Measurements from ENCODE around the gene CACNA2D3. TPM values are rescaled to one million over a fixed set of nuclear protein-coding genes. Genes with fewer than 3 reads are reported as not detected.

Gene CACNA2D3
- total RNA-seq, 2 donors from 2014 or later, result 1.1 to 5.9 TPM

DNA sequence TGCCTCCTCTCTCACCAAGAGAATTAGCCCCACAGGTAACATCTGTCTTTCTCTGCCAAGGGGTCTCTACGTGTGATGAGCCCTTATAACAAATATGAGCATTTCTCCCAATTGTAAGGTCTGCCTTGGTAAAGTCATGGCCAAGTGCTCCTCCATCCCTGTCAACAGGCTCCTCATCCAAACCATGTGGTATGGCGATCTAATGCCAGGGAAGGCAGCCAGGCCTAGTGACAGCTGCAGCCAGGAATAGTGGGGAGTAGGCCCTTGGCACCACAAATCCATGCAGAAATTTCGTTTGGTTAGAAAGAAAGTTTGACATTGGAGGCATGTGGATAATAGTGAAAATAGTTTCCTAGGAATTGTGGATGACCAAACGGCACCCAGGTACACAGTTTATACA, 810.3 kb downstream of the CACNA2D3 start:
- 72% methylated on average over 4 of the region's 4 CpGs for WGBS
- H3K27me3 ChIP-seq (replicated peaks; ENCODE audit: insufficient read depth), result no peaks in the 10 kb centered on the region
- no peaks in the 10 kb centered on the region for H3K9me3 ChIP-seq
- H3K27ac ChIP-seq, result no peak overlapping the region
- no peaks in the 10 kb centered on the region for H3K36me3 ChIP-seq
- DNase-seq (ENCODE audit: low spot score), result no peak
- intact Hi-C loops (cut with DNase I), result no loop called here
- H3K4me1 ChIP-seq (replicated peaks), result no peaks in the 10 kb centered on the region
- TF ChIP-seq POLR2A (IDR thresholded peaks at IDR 0.05) (no peak), POLR2AphosphoS5 (IDR thresholded peaks at IDR 0.05) (no peak), CTCF (IDR thresholded peaks at IDR 0.05) (no peak)
- no peak overlapping the region for H3K4me3 ChIP-seq

GRCh38 chr3:54935869-54936268, 813.5 kb downstream of the CACNA2D3 start:
- 87% methylated on average over 3 of the region's 3 CpGs for WGBS
- DNase-seq (ENCODE audit: low spot score), result no peak
- H3K27ac ChIP-seq, result no peak overlapping the region

GRCh38 chr3:54936561-54936960, 814.2 kb downstream of the CACNA2D3 start:
- no peak for DNase-seq (ENCODE audit: low spot score)
- intact Hi-C loops (cut with DNase I), result no loop called here
- no peaks in the 10 kb centered on the region for H3K4me1 ChIP-seq (replicated peaks)
- H3K27ac ChIP-seq, result no peak overlapping the region
- TF ChIP-seq POLR2AphosphoS5 (IDR thresholded peaks at IDR 0.05), result no peak
- no peak for TF ChIP-seq CTCF (IDR thresholded peaks at IDR 0.05)
- no peak for TF ChIP-seq POLR2A (IDR thresholded peaks at IDR 0.05)
- H3K36me3 ChIP-seq, result no peaks in the 10 kb centered on the region
- H3K4me3 ChIP-seq, result no peak overlapping the region
- 92% methylated on average over 5 of the region's 5 CpGs for WGBS
- no peaks in the 10 kb centered on the region for H3K27me3 ChIP-seq (replicated peaks; ENCODE audit: insufficient read depth)
- H3K9me3 ChIP-seq, result no peaks in the 10 kb centered on the region

More at GRCh38 chr3:54935869-54936268, 813.5 kb downstream of the CACNA2D3 start:
- intact Hi-C loops (cut with DNase I), result no loop called here
- no peaks in the 10 kb centered on the region for H3K27me3 ChIP-seq (replicated peaks; ENCODE audit: insufficient read depth)
- H3K36me3 ChIP-seq, result no peaks in the 10 kb centered on the region
- TF ChIP-seq POLR2A (IDR thresholded peaks at IDR 0.05) (no peak), POLR2AphosphoS5 (IDR thresholded peaks at IDR 0.05) (no peak), CTCF (IDR thresholded peaks at IDR 0.05) (no peak)
- no peaks in the 10 kb centered on the region for H3K9me3 ChIP-seq
- no peak overlapping the region for H3K4me3 ChIP-seq
- no peaks in the 10 kb centered on the region for H3K4me1 ChIP-seq (replicated peaks)

GRCh38 chr3:54939557-54940300, 817.4 kb downstream of the CACNA2D3 start:
- H3K9me3 ChIP-seq, result no peaks in the 10 kb centered on the region
- 51% methylated on average over 6 of the region's 6 CpGs for WGBS
- H3K36me3 ChIP-seq, result no peaks in the 10 kb centered on the region
- no peak overlapping the region for H3K27ac ChIP-seq
- no peaks in the 10 kb centered on the region for H3K4me1 ChIP-seq (replicated peaks)
- no peak overlapping the region for H3K4me3 ChIP-seq
- TF ChIP-seq POLR2AphosphoS5 (IDR thresholded peaks at IDR 0.05) (no peak), POLR2A (IDR thresholded peaks at IDR 0.05) (no peak), CTCF (IDR thresholded peaks at IDR 0.05) (no peak)
- H3K27me3 ChIP-seq (replicated peaks; ENCODE audit: insufficient read depth), result no peaks in the 10 kb centered on the region
- intact Hi-C loops (cut with DNase I), result no loop called here
- DNase-seq (ENCODE audit: low spot score), result no peak

- intact Hi-C loops (cut with DNase I), result no loop called here
- DNase-seq (ENCODE audit: low spot score), result no peak
- Histone ChIP-seq H3K27me3 (replicated peaks; ENCODE audit: insufficient read depth) (no peaks in the 10 kb centered on the region), H3K27ac (no peak overlapping the region), H3K36me3 (no peaks in the 10 kb centered on the region), H3K9me3 (no peaks in the 10 kb centered on the region), H3K4me3 (no peak overlapping the region), H3K4me1 (replicated peaks) (no peaks in the 10 kb centered on the region)
- TF ChIP-seq POLR2A (IDR thresholded peaks at IDR 0.05) (no peak), CTCF (IDR thresholded peaks at IDR 0.05) (no peak), POLR2AphosphoS5 (IDR thresholded peaks at IDR 0.05) (no peak)
- 35% methylated on average over 2 of the region's 2 CpGs for WGBS
Measured at GRCh38 chr3:54940971-54941370, 818.6 kb downstream of the CACNA2D3 start.
